ENCODE data around the gene PLEKHJ1. TPM values are rescaled to one million over a fixed set of nuclear protein-coding genes. Genes with fewer than 3 reads are reported as not detected.

The PLEKHJ1 gene
- total RNA-seq, 1 experiment from 2014 or later: 73.7 TPM

DNA sequence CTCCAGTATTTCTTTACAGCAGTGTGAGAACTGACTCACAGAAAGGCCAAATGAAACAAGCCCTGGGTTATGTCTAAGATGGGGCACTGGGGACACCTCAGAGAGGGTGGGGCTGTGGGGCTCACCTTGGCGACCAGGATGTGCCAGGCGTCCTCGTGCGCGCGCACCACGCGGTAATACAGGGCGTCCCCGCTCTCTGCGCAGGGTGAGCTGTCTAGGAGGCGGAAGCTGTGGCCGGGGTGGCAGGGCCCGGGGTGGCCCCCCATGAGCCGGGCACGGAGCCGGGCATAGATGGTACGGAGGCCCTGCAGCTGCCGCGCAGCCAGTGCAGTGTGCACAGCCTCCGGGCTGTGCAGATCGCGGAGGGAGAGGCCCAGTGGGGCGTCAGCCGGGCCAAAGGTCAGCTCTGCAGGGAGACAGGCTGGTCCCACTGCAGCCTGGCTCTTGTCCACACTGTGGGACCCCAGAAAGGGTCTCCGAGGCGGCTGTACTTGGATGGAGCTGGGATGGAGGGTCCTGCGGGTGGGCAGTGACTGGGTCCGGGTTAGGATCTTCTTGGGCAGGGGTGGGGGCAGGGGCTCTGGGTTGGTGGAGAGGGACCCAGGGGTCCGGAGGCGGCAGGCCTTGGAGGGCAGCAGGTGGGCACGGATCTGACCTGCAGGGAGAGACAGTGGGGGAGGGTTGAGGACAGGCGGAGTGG is 42.5 kb upstream of the PLEKHJ1 start:
- peaks cover under 1% of the 10 kb centered on the region for H3K4me1 ChIP-seq (ENCODE audit: insufficient read depth, low read length, poor library complexity, severe bottlenecking)
- no peaks in the 10 kb centered on the region for H3K27me3 ChIP-seq (replicated peaks; ENCODE audit: insufficient read depth, low read depth, low read length, poor library complexity)
- DNase-seq (ENCODE audit: low spot score): no peak
- no peak overlapping the region for H3K4me3 ChIP-seq (ENCODE audit: low read depth, low read length, poor library complexity, severe bottlenecking)
- intact Hi-C loops (cut with micrococcal nuclease; ENCODE audit: unreplicated experiment): no loop called here
- no peak overlapping the region for H3K27ac ChIP-seq (ENCODE audit: low read depth, low read length, poor library complexity, severe bottlenecking)
- H3K36me3 ChIP-seq (ENCODE audit: insufficient read depth, low read length, poor library complexity, severe bottlenecking): peaks cover 18% of the 10 kb centered on the region
- TF ChIP-seq, protein P1, sequence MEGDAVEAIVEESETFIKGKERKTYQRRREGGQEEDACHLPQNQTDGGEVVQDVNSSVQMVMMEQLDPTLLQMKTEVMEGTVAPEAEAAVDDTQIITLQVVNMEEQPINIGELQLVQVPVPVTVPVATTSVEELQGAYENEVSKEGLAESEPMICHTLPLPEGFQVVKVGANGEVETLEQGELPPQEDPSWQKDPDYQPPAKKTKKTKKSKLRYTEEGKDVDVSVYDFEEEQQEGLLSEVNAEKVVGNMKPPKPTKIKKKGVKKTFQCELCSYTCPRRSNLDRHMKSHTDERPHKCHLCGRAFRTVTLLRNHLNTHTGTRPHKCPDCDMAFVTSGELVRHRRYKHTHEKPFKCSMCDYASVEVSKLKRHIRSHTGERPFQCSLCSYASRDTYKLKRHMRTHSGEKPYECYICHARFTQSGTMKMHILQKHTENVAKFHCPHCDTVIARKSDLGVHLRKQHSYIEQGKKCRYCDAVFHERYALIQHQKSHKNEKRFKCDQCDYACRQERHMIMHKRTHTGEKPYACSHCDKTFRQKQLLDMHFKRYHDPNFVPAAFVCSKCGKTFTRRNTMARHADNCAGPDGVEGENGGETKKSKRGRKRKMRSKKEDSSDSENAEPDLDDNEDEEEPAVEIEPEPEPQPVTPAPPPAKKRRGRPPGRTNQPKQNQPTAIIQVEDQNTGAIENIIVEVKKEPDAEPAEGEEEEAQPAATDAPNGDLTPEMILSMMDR (conservative IDR thresholded peaks at IDR 0.05; ENCODE audit: low read depth, low read length): no peak
- TF ChIP-seq EZH2 (IDR thresholded peaks at IDR 0.05; ENCODE audit: borderline replicate concordance, low read depth, low read length, poor library complexity, severe bottlenecking): no peak
- ChIA-PET POLR2A (ENCODE audit: low non-redundant PET) (no interaction called here), CTCF (interaction anchor here (0.6 kb wide), 1 partner anchor 89 kb away, joined by 3 read pairs; no protein-coding TSS in a partner anchor)
- no peaks in the 10 kb centered on the region for H3K9me3 ChIP-seq (ENCODE audit: low read depth, low read length, poor library complexity, severe bottlenecking)
- no TSS peak for BruUV-seq (replicated peaks)

DNA sequence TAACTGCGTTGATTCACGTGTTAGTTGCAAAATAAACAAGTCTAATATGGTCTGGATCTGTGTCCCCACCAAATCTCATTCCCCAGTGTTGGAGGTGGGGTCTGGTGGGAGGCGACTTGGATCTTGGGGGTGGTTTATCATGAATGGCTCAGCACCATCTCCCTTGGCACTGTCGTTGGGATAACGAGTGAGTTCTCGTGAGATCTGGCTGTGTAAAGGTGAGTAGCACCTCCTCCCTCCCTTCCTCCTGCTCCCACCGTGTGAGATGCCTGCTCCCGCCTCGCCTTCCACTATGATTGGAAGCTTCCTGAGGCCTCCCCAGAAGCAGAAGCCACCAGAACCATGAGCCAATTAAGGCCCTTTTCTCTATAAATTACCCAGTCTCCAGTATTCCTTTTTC is 41.0 kb upstream of the PLEKHJ1 start:
- intact Hi-C loops (cut with micrococcal nuclease; ENCODE audit: unreplicated experiment): no loop called here
- BruUV-seq (replicated peaks): no TSS peak
- H3K27me3 ChIP-seq (replicated peaks; ENCODE audit: insufficient read depth, low read depth, low read length, poor library complexity): no peaks in the 10 kb centered on the region
- ChIA-PET CTCF (interaction anchor here (0.6 kb wide), 1 partner anchor 711 kb away, joined by 3 read pairs; no protein-coding TSS in a partner anchor), POLR2A (ENCODE audit: low non-redundant PET) (no interaction called here)
- no peak for DNase-seq (ENCODE audit: low spot score)
- peaks cover 31% of the 10 kb centered on the region for H3K36me3 ChIP-seq (ENCODE audit: insufficient read depth, low read length, poor library complexity, severe bottlenecking)
- H3K4me1 ChIP-seq (ENCODE audit: insufficient read depth, low read length, poor library complexity, severe bottlenecking): peaks cover 15% of the 10 kb centered on the region
- no peak overlapping the region for H3K27ac ChIP-seq (ENCODE audit: low read depth, low read length, poor library complexity, severe bottlenecking)
- TF ChIP-seq EZH2 (IDR thresholded peaks at IDR 0.05; ENCODE audit: borderline replicate concordance, low read depth, low read length, poor library complexity, severe bottlenecking): no peak
- TF ChIP-seq, protein P1 (conservative IDR thresholded peaks at IDR 0.05; ENCODE audit: low read depth, low read length): no peak
- no peak overlapping the region for H3K4me3 ChIP-seq (ENCODE audit: low read depth, low read length, poor library complexity, severe bottlenecking)
- H3K9me3 ChIP-seq (ENCODE audit: low read depth, low read length, poor library complexity, severe bottlenecking): no peaks in the 10 kb centered on the region

DNA sequence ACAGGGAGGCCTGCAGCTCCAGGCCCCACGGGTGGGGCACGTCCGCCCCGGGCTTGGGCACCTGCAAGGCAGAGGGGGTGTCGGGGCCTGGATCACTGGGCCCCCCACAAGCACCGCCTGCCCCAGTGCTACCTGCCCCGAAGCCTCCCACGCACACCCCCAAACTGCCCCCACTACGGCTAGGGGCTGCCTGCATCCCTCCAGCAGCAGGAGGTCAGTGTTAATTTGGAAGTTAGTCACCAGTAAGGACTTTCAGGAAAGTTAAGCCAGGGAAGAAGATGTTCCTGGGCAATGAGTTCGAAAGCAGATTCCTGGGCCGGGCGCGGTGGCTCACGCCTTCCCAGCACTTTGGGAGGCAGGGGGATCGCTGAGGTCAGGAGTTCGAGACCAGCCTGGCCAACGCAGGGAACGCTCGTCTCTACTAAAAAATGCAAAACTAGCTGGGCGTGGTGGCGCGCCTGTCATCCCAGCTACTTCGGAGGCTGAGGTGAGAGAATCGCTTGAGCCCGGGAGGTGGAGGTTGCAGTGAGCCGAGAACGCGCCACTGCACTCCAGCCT is 40.4 kb upstream of the PLEKHJ1 start:
- POLR2A ChIA-PET (ENCODE audit: low non-redundant PET): no interaction called here

More for the DNA sequence above, 40.4 kb upstream of the PLEKHJ1 start:
- Histone ChIP-seq H3K27ac (ENCODE audit: low read depth, low read length, poor library complexity, severe bottlenecking) (no peak overlapping the region), H3K9me3 (ENCODE audit: low read depth, low read length, poor library complexity, severe bottlenecking) (no peaks in the 10 kb centered on the region), H3K36me3 (ENCODE audit: insufficient read depth, low read length, poor library complexity, severe bottlenecking) (peaks cover 37% of the 10 kb centered on the region), H3K4me3 (ENCODE audit: low read depth, low read length, poor library complexity, severe bottlenecking) (no peak overlapping the region), H3K4me1 (ENCODE audit: insufficient read depth, low read length, poor library complexity, severe bottlenecking) (peaks cover 21% of the 10 kb centered on the region), H3K27me3 (replicated peaks; ENCODE audit: insufficient read depth, low read depth, low read length, poor library complexity) (no peaks in the 10 kb centered on the region)
- intact Hi-C loops (cut with micrococcal nuclease; ENCODE audit: unreplicated experiment): no loop called here
- CTCF ChIA-PET: interaction anchor here (0.6 kb wide), 1 partner anchor 710 kb away, joined by 3 read pairs; no protein-coding TSS in a partner anchor
- no peak for DNase-seq (ENCODE audit: low spot score)
- TF ChIP-seq, protein P1 (conservative IDR thresholded peaks at IDR 0.05; ENCODE audit: low read depth, low read length): no peak
- TF ChIP-seq EZH2 (IDR thresholded peaks at IDR 0.05; ENCODE audit: borderline replicate concordance, low read depth, low read length, poor library complexity, severe bottlenecking): no peak
- BruUV-seq (replicated peaks): no TSS peak
